ENCODE results near the gene EFHC1.
A peak's percentile ranks its signal among the peaks of the same experiment; 100 is the strongest.
"Not testable (repeated sequence)": the region's sequence is repeated elsewhere in the genome, so short reads cannot be mapped to it uniquely, and the experiment has no call there.

The EFHC1 gene

DNA sequence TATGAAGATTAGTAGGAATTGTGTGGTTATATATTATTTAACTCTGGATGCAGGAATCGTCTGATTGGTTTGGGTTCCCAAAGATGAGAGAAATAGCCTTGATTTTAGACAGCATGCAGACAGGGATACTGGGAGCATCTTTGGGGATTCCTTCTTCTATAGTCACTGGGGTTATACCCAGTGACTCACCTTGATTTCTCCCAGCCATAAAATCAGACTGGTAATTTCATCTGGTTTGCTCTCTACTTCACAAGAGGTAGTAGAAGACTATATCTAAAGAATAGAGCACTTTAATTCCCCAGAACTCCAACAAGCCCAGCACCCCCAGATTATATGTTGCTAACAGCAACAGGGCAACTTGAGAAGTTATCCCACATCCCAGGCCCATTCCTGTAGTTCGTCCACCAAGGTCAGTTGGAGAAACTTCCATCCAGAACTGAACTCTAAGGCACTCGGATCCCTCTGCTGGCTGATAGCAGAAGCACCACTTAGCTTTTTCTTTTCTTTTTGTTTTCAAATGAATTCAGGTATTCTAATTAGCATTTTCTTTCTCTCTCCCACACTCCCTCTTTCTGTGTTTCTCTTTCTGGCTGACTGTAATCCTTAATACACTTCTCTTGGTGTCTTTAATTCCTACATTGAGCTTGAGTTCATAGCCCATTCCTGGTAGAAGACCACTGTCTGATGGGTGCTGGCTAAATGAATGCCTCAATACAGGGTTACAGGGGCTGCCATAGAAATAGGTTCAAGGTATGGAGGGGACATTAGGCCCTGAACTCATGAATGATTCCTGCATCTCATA, 20.4 kb upstream of the EFHC1 start:
- DNase-seq (ENCODE audit: low read depth), result no peak

- no peak for DNase-seq (ENCODE audit: low read depth)
These were observed 19.7 kb upstream of the EFHC1 start for GRCh38 chr6:52400313-52401041.

DNA sequence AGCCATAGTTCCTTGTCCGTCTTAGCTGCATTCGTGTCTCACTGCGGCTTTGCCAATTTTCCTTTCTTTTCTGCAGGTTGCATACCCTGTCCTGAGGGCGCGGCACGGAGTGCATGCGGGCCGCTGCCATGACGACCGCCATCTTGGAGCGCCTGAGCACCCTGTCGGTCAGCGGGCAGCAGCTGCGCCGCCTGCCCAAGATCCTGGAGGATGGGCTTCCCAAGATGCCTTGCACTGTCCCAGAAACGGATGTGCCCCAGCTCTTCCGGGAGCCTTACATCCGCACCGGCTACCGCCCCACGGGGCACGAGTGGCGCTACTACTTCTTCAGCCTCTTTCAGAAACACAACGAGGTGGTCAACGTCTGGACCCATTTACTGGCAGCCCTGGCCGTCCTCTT, 17.1 kb upstream of the EFHC1 start:
- DNase-seq (ENCODE audit: low read depth), result no peak

DNA sequence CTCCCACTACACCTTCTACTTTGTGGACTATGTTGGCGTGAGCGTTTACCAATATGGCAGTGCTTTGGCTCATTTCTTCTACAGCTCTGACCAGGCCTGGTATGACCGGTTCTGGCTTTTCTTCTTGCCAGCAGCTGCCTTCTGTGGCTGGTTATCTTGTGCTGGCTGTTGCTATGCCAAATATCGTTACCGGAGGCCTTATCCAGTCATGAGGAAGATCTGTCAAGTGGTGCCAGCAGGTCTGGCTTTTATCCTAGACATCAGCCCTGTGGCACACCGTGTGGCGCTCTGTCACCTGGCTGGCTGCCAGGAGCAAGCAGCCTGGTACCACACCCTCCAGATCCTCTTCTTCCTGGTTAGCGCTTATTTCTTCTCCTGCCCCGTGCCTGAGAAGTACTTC, 16.5 kb upstream of the EFHC1 start:
- DNase-seq (ENCODE audit: low read depth), result no peak

DNA sequence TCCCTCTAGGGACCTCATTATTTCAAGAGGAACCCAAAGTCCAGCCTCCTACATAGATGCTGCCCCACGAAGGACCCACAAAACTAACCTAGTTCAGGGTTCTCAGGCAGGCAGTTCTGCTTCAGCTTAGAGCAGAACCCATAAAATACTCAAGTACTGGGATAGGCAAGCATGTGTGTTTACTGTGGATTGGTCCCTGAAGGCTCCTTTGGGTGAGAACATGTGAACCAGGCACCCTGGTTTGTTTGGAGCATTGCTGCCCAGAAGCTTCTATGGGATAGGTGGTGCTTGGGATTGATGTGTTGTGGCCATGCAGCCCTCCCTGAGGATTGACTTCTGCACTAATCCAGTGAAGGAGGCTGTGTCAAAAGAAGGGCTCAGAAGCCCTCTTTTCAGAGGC, 14.9 kb upstream of the EFHC1 start:
- DNase-seq (ENCODE audit: low read depth), result no peak

DNA sequence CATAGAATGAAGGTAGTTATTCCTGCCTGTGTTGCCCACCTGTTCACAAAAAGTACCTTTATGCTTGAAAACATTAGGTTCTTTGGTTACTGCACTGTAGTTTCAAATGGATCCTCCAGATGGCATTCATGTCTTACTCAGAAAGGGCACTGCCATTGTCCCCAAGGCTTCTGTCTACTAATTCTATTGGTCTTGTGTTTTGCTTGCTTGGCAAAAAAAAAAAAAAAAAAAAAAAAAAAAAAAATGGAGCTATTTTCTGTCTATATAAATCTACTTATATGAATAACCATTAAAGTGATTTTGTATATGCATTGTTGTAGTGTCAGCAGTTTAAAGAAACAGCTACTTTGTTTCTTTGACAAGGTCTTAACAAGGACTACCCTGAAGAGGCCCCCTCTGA, 12.7 kb upstream of the EFHC1 start:
- no peak for DNase-seq (ENCODE audit: low read depth)

DNA sequence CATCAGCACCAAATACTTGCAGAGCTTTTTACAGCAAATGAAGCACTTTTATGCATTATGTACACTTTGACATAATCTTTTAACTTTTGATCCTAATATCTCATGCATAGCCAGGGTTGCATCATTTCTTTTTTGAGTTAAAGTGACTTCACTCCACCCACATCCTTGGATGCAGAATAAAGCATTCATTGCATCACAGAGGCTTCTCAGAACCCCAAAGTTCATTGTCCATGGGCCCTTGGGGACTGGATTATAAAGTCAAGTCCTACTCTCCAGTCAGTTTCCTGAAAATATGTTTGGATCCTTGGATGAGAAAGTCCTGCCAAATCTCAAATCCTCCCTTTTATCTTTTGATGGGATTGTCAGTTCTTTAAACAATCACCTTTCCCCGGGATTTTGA, 10.6 kb upstream of the EFHC1 start:
- no peak for DNase-seq (ENCODE audit: low read depth)

- DNase-seq (ENCODE audit: low read depth), result no peak
These were observed 9.2 kb upstream of the EFHC1 start for GRCh38 chr6:52410979-52411378.

DNA sequence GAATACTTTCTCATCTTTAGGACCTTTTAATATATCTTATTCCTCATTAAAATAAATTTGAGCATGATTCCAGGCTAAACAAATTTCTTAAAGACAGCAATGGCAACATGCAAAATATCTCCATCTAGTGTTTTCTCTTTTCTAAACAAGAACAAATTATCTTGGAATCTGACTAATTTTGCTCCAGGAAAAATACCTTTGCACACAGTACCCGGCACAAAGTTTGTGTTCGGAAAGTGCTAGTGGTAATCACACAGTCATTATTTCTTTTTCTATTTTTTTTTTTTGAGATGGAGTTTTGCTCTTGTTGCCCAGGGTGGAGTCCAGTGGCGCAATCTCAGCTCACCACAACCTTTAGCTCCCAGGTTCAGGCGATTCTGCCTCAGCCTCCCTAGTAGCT, 8.2 kb upstream of the EFHC1 start:
- no peak for DNase-seq (ENCODE audit: low read depth)

DNA sequence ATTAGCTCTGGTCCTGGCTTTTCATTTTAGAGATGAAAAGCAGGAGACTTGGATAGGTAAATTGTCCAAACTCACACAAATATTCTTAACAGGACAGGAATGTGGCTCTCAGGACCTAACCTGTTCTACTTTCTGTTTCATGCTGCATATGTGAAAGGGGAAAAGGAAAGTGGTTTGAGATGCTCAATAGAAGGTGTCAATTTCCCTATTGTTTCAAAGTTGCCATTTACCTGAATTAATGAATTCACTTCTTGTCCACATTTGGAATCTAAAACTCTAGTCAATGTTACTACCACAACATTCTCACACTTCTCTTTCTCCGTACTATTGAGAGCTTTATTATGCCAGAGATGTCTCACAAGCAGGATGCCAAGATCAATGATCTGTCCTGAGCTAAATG, 4.8 kb upstream of the EFHC1 start:
- DNase-seq (ENCODE audit: low read depth), result no peak

DNA sequence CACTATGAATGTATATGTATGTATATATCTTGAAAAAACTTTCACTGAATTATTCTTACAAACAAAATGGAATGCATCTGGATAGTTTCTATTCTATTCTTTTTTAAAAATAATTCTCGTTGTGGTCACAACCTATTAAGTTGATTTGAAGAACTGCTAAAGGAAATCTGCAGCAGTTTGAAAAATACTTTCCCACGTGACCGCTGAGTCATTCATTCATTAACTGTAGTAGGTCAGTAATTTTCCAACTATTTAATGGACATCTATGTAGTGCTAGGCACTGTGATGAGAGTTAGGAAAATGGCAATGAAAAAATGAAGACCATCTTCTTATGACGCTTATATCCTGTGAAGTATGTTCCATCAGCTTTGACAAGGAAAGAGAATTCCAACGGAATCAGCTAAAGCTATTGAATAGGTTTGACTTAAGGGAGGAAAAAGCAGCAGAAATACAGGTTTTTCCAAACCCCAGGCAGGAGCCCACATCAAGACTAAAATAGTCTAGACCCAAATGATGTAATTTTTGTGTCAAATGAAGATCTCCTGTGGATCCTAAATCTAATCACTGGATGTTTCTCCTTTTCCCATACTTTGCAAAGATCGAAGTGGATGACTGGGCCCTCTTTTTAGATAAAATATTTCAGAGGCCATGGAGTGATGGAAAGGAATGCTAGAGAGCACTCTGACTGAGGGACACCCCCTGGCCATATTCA, 4.1 kb upstream of the EFHC1 start:
- DNase-seq (ENCODE audit: low read depth), result no peak

GRCh38 chr6:52416629-52417151, 3.5 kb upstream of the EFHC1 start:
- DNase-seq (ENCODE audit: low read depth), result no peak

GRCh38 chr6:52417675-52418111, 2.4 kb upstream of the EFHC1 start:
- no peak for DNase-seq (ENCODE audit: low read depth)

GRCh38 chr6:52418606-52419005, 1.5 kb upstream of the EFHC1 start:
- DNase-seq (ENCODE audit: low read depth), result no peak

DNA sequence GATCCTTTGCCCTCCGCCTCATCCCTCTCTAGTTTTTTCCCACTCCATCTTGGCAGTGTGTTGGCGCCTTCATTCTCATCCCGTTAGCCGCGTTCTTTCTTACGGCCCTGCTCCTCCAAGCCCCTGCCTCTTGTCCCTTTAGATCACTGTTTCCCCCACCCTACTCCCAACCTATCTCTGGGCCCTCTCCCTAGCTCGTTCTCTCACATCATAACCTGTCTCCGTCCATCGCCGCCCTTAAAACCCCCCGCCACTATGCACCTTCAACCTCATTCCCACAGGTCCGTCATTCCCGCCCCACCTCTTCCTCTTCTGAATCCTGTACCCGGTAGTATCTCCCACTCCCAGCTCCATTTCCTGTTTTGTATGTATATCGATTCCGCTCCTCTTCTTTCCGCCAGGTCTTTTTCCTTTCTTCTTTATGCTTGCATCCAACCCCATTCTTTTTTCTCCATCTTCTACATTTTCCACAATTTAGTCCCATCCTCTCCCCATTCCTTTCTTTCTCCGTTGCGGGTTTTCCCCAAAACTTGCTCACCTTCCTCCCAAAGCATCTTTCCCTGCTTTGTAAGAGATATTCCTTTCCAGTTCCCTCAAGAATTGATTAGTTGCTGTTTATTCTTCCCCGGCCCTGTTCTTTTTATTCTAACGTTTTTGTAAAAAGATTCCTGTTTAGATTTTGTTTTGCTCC, 671 bp downstream of the EFHC1 start:
- peak; percentile 5 for DNase-seq (ENCODE audit: low read depth)

DNA sequence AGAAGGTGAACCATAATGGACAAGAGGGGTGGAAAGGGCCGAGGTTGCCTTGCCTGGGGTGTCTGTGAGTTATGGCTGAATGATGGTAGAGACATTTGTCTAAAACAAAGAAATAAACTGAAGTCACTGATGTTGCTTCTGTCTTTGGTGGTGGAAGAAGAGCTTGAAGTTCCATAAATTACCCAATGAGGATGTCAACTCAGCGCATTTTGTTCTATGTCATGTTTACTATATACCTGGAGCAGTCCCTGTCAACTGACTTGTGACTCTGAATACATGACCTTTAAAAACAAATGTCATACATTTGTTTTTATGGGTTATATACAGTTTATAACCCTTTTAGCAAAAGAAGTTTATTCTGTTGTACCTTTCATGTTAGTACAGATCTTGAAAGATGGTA, 2.0 kb downstream of the EFHC1 start:
- no peak for DNase-seq (ENCODE audit: low read depth)

- DNase-seq (ENCODE audit: low read depth), result no peak
These were observed 3.3 kb downstream of the EFHC1 start for GRCh38 chr6:52423448-52423847.

DNA sequence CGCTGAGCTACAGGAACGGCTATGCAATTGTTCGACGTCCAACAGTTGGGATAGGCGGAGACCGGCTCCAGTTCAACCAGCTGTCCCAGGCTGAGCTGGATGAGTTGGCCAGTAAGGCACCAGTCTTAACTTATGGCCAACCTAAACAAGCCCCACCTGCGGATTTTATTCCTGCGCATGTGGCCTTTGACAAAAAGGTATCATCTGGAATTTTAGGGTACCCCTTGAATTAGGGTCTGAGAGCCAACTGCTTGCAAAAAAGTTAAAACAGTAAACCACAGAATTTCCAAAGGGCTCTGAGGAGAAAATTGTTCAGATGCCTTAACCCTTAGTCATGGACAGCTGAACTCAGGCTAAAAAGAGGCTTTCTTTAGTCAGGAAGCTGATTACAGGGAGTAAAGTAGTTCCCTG, 3.8 kb downstream of the EFHC1 start:
- no peak for DNase-seq (ENCODE audit: low read depth)

- no peak for DNase-seq (ENCODE audit: low read depth)
These were observed 4.4 kb downstream of the EFHC1 start for GRCh38 chr6:52424513-52424912.

GRCh38 chr6:52426667-52427066, 6.5 kb downstream of the EFHC1 start:
- no peak for DNase-seq (ENCODE audit: low read depth)

GRCh38 chr6:52433294-52433693, 13.2 kb downstream of the EFHC1 start:
- not testable (repeated sequence) for DNase-seq (ENCODE audit: low read depth)

- DNase-seq (ENCODE audit: low read depth), result no peak
These were observed 15.2 kb downstream of the EFHC1 start for GRCh38 chr6:52435345-52435744.

Measured in activated T-cell treated with anti-CD3 and anti-CD28 coated beads for 1 hour (primary cell).